ENCODE measurements around the gene B3GAT1. TPM values are rescaled to one million over a fixed set of nuclear protein-coding genes. Genes with fewer than 3 reads are reported as not detected.

Gene B3GAT1
- total RNA-seq, 1 experiment from 2014 or later = 0.35 TPM

DNA sequence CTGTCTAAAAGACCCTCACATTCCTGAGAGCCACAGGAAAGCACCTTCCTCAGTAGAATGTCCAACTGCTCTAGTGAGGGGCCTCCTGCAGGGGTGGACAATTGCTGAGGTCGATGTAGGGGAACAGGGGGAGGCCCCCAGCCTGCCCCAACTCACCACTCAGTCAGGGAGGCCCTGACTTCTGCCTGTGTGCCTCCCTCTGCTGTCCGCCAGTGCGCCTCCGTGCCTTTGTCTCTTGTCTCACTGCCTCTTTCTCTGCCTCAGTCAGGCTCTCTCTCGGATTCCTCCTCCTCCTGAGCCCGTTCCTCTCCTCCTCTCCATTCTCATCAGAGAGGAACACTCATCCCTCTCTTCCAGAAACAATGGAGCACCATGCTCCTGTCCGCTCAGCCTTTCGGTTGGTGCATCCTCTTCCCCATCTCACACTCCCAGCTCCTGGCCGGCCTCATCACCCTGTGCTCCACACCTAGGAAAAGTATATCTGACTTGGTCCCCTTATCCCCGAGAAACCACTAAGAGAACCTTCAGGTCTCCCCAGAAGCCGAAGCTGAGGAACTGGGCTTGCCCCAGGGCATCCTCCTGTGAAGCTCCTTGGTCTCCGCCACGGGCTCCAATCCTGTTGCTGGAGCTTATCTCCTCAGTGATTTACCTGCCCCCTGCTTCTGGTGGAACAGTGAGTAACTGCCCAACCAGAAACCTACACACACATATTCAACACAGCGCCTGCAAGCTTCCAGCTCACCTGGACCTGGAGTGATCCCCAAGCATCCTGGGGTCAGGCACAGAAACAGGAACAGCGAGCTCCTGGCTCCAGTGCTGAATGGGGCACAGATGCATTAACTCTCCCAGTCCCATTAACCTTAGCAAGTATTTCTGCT, 2.3 kb downstream of the B3GAT1 start:
- Mint-ChIP-seq H3K4me1 (ENCODE audit: low read depth, unreplicated experiment) (no peaks in the 10 kb centered on the region), H3K27me3 (ENCODE audit: unreplicated experiment) (peaks cover 81% of the 10 kb centered on the region), H3K9me3 (ENCODE audit: low read depth, unreplicated experiment) (no peaks in the 10 kb centered on the region), H3K36me3 (ENCODE audit: insufficient read depth, unreplicated experiment) (no peaks in the 10 kb centered on the region), H3K27ac (ENCODE audit: unreplicated experiment) (no peak overlapping the region), H3K4me3 (ENCODE audit: low read depth, unreplicated experiment) (no peak overlapping the region)
- intact Hi-C loops (cut with micrococcal nuclease; ENCODE audit: unreplicated experiment) = no loop called here
- BruUV-seq (replicated peaks) = no TSS peak
- DNase-seq = no peak
- no peak for TF ChIP-seq CTCF (IDR thresholded peaks at IDR 0.05; ENCODE audit: unreplicated experiment)
- CTCF ChIA-PET = no interaction called here

DNA sequence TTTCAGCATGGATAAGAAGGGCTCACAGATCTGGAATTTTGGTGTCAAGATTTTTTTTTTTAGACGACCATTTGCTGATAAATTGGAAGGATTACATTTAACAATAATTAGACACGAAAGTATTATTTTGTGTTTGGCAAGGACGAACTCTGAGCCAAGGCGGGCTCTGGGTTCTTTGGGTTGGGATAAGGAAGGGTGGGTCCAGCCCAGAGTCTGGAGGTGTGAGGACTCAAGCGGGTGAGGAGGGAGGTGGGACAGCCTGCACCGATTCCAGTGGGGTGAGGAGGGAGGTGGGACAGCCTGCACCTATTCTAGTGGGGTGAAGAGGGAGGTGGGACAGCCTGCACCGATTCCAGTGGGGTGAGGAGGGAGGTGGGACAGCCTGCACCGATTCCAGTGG, 4.1 kb downstream of the B3GAT1 start:
- no peak overlapping the region for H3K4me3 Mint-ChIP-seq (ENCODE audit: low read depth, unreplicated experiment)
- CTCF ChIA-PET = no interaction called here
- H3K27ac Mint-ChIP-seq (ENCODE audit: unreplicated experiment) = no peak overlapping the region
- no peaks in the 10 kb centered on the region for H3K36me3 Mint-ChIP-seq (ENCODE audit: insufficient read depth, unreplicated experiment)
- intact Hi-C loops (cut with micrococcal nuclease; ENCODE audit: unreplicated experiment) = no loop called here
- TF ChIP-seq CTCF (IDR thresholded peaks at IDR 0.05; ENCODE audit: unreplicated experiment) = no peak
- BruUV-seq (replicated peaks) = no TSS peak
- no peaks in the 10 kb centered on the region for H3K9me3 Mint-ChIP-seq (ENCODE audit: low read depth, unreplicated experiment)
- no peaks in the 10 kb centered on the region for H3K4me1 Mint-ChIP-seq (ENCODE audit: low read depth, unreplicated experiment)
- DNase-seq = no peak
- H3K27me3 Mint-ChIP-seq (ENCODE audit: unreplicated experiment) = peaks cover 71% of the 10 kb centered on the region

GRCh38 chr11:134407321-134407828, 4.7 kb downstream of the B3GAT1 start:
- CTCF ChIA-PET = no interaction called here
- BruUV-seq (replicated peaks) = no TSS peak

More at GRCh38 chr11:134407321-134407828, 4.7 kb downstream of the B3GAT1 start:
- no peak overlapping the region for H3K4me3 Mint-ChIP-seq (ENCODE audit: low read depth, unreplicated experiment)
- no peaks in the 10 kb centered on the region for H3K4me1 Mint-ChIP-seq (ENCODE audit: low read depth, unreplicated experiment)
- no peaks in the 10 kb centered on the region for H3K36me3 Mint-ChIP-seq (ENCODE audit: insufficient read depth, unreplicated experiment)
- H3K9me3 Mint-ChIP-seq (ENCODE audit: low read depth, unreplicated experiment) = no peaks in the 10 kb centered on the region
- no peak for DNase-seq
- no peak for TF ChIP-seq CTCF (IDR thresholded peaks at IDR 0.05; ENCODE audit: unreplicated experiment)
- intact Hi-C loops (cut with micrococcal nuclease; ENCODE audit: unreplicated experiment) = no loop called here
- H3K27me3 Mint-ChIP-seq (ENCODE audit: unreplicated experiment) = peaks cover 71% of the 10 kb centered on the region
- H3K27ac Mint-ChIP-seq (ENCODE audit: unreplicated experiment) = no peak overlapping the region
